Heart right ventricle (tissue), 16 donors: ENCODE measurements around the gene QSOX1. TPM values are rescaled to one million over a fixed set of nuclear protein-coding genes. Genes with fewer than 3 reads are reported as not detected.

Experiments
- ATAC-seq, 8 donors: fragments of 200-7000 bp; cut with Tn5 transposase; one replicate each; pipeline ENCODE4 v1.9.1; 2020; ENCODE audit warnings: mild to moderate bottlenecking in 8 of 8, moderate library complexity in 8 of 8, moderate number of reproducible peaks in 1 of 8
- DNase-seq, 2 donors: peaks; one replicate each; pipeline ENCODE4 v3.0.0-alpha.2; 2020
- H3K27ac ChIP-seq, 10 donors: fragments of 200-600 bp; sonication (generic) in 2 of 10; one replicate each; pipeline versions ENCODE4 v1.5.0 to v1.8.0; 2020 to 2022; ENCODE audit warnings: mild to moderate bottlenecking in 3 of 10
- H3K27me3 ChIP-seq, 7 donors: fragments of 200-600 bp; one replicate each; pipeline ENCODE4 v1.8.0; 2021 to 2022; ENCODE audit warnings: mild to moderate bottlenecking in 2 of 7
- H3K36me3 ChIP-seq, 9 donors: fragments of 200-600 bp; sonication (generic) in 1 of 9; one replicate each; pipeline versions ENCODE4 v1.5.0 to v1.8.0; 2020 to 2022; ENCODE audit warnings: mild to moderate bottlenecking in 2 of 9
- H3K4me1 ChIP-seq, 9 donors: fragments of 200-600 bp; sonication (generic) in 1 of 9; one replicate each; pipeline versions ENCODE4 v1.5.0 to v1.8.0; 2020 to 2022; ENCODE audit warnings: mild to moderate bottlenecking in 4 of 9
- H3K4me3 ChIP-seq, 10 donors: fragments of 200-600 bp; sonication (generic) in 2 of 10; one replicate each; pipeline versions ENCODE4 v1.5.0 to v1.8.0; 2020 to 2022; ENCODE audit warnings: mild to moderate bottlenecking in 7 of 10, moderate library complexity in 2 of 10
- H3K9me3 ChIP-seq, 11 donors: fragments of 200-600 bp in 10 of 11; sonication (generic) in 2 of 11; one replicate each; pipeline versions ENCODE4 v1.5.0 to v1.8.0; 2013 to 2022; ENCODE audit warnings: mild to moderate bottlenecking in 2 of 11, control low read depth in 1 of 11, moderate library complexity in 1 of 11
- WGBS, 2 donors: extraction: QIAGEN DNeasy Blood & Tissue Kit; methylation state at CpG; one replicate each; pipeline ENCODE4 v1.1.7; 2013; ENCODE audit warnings: inconsistent platforms in 1 of 2; 5-methylcytosine and 5-hydroxymethylcytosine counted together
- intact Hi-C, 10 donors: fragments of 100-400 bp; cut with DNase I; formaldehyde crosslinking; loops; one replicate each; pipeline versions ENCODE4 v1.11.1 to v1.14.2; 2022
- polyA plus RNA-seq, 2 donors: library from polyadenylated mRNA; stranded (reverse); fragments of 200-250 nt; gene quantifications; one replicate each; pipeline ENCODE4 v1.2.3, GENCODE V29; 2013
- total RNA-seq, 10 donors: library from RNA; stranded (reverse); fragmentation: NEBNext Ultra II Directional in 3 of 10; extraction: Animal tissue kit (Norgen Biotek cat#: 25700) in 3 of 10; gene quantifications; one replicate each; pipeline versions ENCODE4 v1.2.1 to v1.2.4, GENCODE V29; 2021 to 2023
- TF ChIP-seq, protein P1 (sequence below), 9 donors: fragments of 200-600 bp; sonication (generic) in 2 of 9; IDR thresholded peaks; one replicate each; pipeline versions ENCODE4 v1.5.0 to v1.8.0; 2021 to 2022; ENCODE audit warnings: antibody characterized with exemption in 9 of 9, mild to moderate bottlenecking in 5 of 9, moderate library complexity in 1 of 9
- donor health status: Arrhythmogenic right ventricular cardiomyopathy.
- donor health status: ischemic (EF 13 %, LVEDD 7.1; RV severe dilation, severe dysfunction).
- donor health status: healthy with polysubstance abuse.
- donor health status: DM: no; HTN: yes; CAD: no.
- donor health status: DM: no; HTN: no; CAD: no.
- donor health status: ischemic (EF 25% LVEDD 6.9; RV normal size, moderate dysfunction).
- donor health status: ischemic (EF 25% LVEDD 5.7; RV mildly dilated, moderate dysfunction).
- donor health status: healthy.
- donor health status: DM: yes; HTN: yes; CAD: no.
- donor health status: Ischemic cardiomyopathy.
- donor health status: ischemic (EF 35%, LVEDD 5.7; RV mildly dilated, moderate dysfunction).
- donor health status: nonischemic (EF 11% LVEDD 7.7; RV severe dilation, severe dysfunction).
- donor health status: DM: yes; HTN: yes; CAD: no.
- donor health status: PGD.
- donor health status: ischemic (EF 29% LVEDD 5.4; RV normal size, mild dysfunction).
- donor health status: nonischemic (EF 23%, LVEDD 6.1; RV moderate dilation, normal function).

Gene QSOX1
- total and polyA plus RNA-seq, 12 donors = 43.5 to 198 (median 84.6) TPM

DNA sequence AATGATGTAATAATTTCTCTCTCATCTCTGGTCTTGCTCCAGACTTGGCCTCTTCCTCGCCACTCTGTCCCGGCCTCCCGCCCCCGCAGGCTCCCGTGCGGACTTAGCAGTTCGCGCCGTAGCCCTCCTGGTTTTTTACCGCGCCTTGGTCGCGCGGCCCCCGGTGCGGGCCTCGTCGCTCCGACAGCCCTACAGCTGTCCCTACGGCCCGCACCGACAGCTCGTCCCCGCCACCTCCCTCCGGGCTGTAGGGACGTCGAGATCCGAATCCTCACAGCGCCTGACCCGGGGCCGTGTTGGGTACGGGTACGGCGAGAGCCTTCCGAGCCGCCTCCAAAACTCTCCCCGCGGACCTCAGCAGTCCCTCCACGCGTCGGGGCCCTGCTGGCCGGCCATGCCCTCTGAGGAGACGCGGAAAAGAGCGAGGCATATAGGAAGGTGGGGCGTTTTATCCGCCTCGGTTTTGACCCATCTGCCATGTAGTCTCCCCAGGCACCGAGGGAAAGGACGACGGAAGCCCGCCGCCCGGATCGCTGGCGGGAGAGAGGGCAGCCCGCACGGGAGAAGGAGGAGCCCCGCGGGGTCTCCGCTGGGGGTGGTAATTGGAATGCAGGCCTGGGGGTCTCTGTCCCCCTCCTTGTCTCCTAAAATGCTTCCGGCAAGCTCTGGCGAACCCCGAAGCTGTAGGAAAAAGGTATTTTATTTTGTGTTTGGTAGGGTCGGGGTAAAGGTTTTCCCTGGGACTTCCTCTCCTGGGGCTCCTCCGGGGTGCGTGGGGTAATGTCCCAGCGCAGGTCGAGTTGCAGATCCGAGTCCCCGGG is 78.7 kb downstream of the QSOX1 start:
- DNase-seq = no peak
- Histone ChIP-seq H3K4me1 (peaks cover 16 to 73% (median 58%) of the 10 kb centered on the region in 9 donors), H3K4me3 (no peak overlapping the region), H3K27ac (no peak overlapping the region), H3K9me3 (no peaks in the 10 kb centered on the region), H3K27me3 (peaks cover 74 to 100% (median 100%) of the 10 kb centered on the region in 7 donors), H3K36me3 (no peaks in the 10 kb centered on the region)
- intact Hi-C loops = no loop called here
- no peak for ATAC-seq
- 2 to 3% methylated on average over 68 to 71 of the region's 71 CpGs for WGBS, 2 donors
- TF ChIP-seq, protein P1, sequence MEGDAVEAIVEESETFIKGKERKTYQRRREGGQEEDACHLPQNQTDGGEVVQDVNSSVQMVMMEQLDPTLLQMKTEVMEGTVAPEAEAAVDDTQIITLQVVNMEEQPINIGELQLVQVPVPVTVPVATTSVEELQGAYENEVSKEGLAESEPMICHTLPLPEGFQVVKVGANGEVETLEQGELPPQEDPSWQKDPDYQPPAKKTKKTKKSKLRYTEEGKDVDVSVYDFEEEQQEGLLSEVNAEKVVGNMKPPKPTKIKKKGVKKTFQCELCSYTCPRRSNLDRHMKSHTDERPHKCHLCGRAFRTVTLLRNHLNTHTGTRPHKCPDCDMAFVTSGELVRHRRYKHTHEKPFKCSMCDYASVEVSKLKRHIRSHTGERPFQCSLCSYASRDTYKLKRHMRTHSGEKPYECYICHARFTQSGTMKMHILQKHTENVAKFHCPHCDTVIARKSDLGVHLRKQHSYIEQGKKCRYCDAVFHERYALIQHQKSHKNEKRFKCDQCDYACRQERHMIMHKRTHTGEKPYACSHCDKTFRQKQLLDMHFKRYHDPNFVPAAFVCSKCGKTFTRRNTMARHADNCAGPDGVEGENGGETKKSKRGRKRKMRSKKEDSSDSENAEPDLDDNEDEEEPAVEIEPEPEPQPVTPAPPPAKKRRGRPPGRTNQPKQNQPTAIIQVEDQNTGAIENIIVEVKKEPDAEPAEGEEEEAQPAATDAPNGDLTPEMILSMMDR (IDR thresholded peaks at IDR 0.05) = no peak

DNA sequence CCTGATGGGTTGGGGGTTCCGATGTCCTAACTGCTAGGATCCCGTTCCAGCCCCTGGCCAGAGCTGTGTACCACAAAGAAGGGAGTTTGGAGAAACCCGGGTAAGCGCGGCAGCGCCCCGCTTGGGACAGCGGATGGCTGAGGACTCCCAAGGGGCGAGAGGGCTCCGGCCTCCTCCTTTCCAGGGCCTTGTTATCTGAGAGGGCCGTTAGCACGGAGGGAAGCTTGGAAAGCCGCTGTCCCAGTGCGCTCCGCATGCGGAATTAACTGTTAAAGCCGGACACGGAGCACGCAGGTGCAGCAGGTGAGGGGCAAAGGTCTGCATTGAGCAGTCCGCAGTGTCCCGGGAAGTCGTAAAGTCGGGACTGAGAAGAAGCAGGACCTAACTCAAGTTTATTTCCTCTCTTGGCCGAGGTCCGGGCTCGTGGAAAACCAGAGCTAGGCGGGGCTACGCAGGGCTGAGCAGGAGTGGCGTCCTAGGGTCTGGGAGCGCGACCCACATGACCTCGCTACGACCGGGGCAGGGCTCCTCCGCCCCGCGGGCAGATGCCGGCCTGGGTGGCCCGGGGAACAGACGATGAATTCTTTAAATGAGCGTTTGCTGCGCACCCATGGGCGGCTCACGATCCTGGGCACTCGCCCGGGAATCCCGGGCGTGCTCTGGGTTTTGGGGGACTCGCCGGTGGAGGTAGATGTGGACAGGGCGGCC is 79.9 kb downstream of the QSOX1 start:
- no peaks in the 10 kb centered on the region for H3K9me3 ChIP-seq
- ATAC-seq (no peak), DNase-seq (no peak)
- TF ChIP-seq, protein P1 (IDR thresholded peaks at IDR 0.05) = no peak
- H3K36me3 ChIP-seq = no peaks in the 10 kb centered on the region
- H3K27ac ChIP-seq = no peak overlapping the region
- H3K27me3 ChIP-seq = peaks cover 69 to 100% (median 100%) of the 10 kb centered on the region in 7 donors
- peaks cover 16 to 63% (median 52%) of the 10 kb centered on the region in 9 donors for H3K4me1 ChIP-seq
- intact Hi-C loops = no loop called here
- WGBS, 2 donors = 2% methylated on average over 51 of the region's 51 CpGs
- H3K4me3 ChIP-seq = peak overlapping the region; percentile 7 to 35 (median 25)

DNA sequence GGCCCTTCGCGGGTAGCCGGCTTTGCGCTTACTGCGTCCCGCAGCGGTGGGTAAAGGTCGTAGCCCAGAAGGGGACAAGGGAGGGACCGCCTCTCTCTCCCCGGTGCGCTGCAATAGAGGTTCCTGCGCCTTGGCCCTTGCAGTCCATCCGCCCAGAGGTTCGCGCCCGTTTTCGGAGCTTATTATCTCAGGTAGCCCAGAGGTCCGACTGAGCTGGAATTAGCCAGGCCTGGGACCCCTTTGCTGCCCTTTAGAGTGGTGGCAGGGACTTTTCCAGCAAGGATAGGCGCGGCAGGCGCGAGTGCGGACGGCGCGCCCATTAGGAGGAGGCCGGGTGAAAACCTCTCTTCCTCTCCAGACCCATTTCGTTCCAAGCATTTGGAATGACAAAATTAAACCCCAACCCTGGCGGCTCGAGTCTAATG is 80.4 kb downstream of the QSOX1 start:
- DNase-seq (no peak), ATAC-seq (no peak)
- Histone ChIP-seq H3K27me3 (peaks cover 65 to 100% (median 100%) of the 10 kb centered on the region in 7 donors), H3K4me1 (peaks cover 16 to 59% (median 49%) of the 10 kb centered on the region in 9 donors), H3K4me3 (peak overlapping the region in 9 of 10 donors; percentile 7 to 35 (median 26)), H3K9me3 (no peaks in the 10 kb centered on the region), H3K27ac (no peak overlapping the region), H3K36me3 (no peaks in the 10 kb centered on the region)
- TF ChIP-seq, protein P1 (IDR thresholded peaks at IDR 0.05) = no peak
- intact Hi-C loops = no loop called here
- 1 to 2% methylated on average over 30 of the region's 30 CpGs for WGBS, 2 donors

DNA sequence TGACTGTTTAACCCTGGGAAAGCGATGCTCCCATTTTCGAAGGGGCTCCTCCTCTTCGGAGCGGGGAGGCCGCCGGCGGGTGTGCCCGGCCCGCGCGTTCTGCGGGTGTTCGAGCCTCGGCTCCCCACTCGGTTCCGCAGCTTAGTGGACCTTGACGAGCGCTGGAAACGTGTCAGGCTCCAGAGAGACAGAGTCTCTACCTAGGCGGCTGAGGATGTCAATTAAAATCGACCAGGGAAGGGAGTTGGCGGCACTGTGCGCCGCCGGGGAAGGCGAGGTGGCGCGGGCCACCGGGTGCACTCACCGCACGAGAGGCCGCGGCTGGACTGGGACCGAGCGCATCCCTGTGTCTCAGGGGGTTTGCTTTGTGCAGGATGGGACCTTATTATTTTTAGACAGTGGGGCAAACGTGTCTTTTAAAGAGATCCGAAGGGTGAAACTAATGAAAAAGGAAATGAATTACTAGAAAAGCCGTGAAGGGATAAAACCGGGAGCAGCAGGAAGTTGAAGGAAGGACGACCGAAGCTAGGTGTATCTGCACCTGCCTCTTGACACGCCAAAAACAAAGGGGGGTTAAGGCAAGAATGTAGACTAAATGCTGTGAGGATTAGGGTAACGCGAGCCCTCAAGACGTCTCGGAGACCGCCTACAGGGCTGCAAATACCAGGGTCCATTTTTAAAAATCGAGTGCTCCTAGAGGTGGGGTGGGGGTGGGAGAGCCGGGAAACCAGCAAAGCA is 81.0 kb downstream of the QSOX1 start:
- no peaks in the 10 kb centered on the region for H3K9me3 ChIP-seq
- H3K27ac ChIP-seq = no peak overlapping the region
- H3K4me1 ChIP-seq = peaks cover 12 to 54% (median 43%) of the 10 kb centered on the region in 9 donors
- TF ChIP-seq, protein P1 (IDR thresholded peaks at IDR 0.05) = no peak
- H3K4me3 ChIP-seq = peak overlapping the region in 5 of 10 donors; percentile 7 to 35 (median 26)
- intact Hi-C loops = no loop called here
- H3K36me3 ChIP-seq = no peaks in the 10 kb centered on the region
- 5% methylated on average over 49 of the region's 49 CpGs for WGBS, 2 donors
- ATAC-seq (no peak), DNase-seq (no peak)
- H3K27me3 ChIP-seq = peaks cover 60 to 100% (median 100%) of the 10 kb centered on the region in 7 donors
